NCI-H345 (cell line): ENCODE results near the gene RPRD1B.
A peak's percentile ranks its signal among the peaks of the same experiment; 100 is the strongest.

Experiments
- DNase-seq: peaks from one replicate; lab custom pipeline; 2025; lab: John Stamatoyannopoulos, UW

The RPRD1B gene

DNA sequence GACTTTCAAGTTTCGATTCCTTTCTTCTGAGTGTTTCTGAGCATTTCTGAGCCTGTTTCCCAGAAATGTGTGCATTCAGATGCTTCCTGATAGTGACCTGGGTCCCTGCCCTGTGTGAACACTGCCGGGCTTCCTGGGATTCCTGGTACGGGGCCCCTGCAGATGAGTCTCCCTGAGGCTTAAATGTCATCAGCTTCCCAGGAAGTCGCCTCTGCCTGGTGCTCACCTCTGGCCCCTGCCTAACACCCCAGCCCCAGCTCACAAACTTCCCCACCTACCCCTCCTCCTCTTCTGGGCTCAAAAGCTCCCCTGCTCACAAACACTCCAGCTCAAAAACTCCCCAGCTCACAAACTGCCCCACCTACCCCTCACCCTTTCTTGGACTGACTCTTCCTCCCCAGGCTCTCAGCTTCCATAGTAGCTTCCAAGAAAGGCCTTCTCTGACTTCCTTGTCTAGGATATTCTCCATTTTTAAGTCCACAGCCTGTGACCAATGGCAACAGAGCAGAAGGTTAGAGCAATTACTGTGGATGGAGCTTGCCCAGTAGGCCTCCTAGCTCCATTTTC is 89.6 kb downstream of the RPRD1B start:
- no peak for DNase-seq

GRCh38 chr20:38125157-38126056 is 91.9 kb downstream of the RPRD1B start:
- DNase-seq, result peak; percentile 95

GRCh38 chr20:38126146-38126921 is 92.8 kb downstream of the RPRD1B start:
- DNase-seq, result no peak

DNA sequence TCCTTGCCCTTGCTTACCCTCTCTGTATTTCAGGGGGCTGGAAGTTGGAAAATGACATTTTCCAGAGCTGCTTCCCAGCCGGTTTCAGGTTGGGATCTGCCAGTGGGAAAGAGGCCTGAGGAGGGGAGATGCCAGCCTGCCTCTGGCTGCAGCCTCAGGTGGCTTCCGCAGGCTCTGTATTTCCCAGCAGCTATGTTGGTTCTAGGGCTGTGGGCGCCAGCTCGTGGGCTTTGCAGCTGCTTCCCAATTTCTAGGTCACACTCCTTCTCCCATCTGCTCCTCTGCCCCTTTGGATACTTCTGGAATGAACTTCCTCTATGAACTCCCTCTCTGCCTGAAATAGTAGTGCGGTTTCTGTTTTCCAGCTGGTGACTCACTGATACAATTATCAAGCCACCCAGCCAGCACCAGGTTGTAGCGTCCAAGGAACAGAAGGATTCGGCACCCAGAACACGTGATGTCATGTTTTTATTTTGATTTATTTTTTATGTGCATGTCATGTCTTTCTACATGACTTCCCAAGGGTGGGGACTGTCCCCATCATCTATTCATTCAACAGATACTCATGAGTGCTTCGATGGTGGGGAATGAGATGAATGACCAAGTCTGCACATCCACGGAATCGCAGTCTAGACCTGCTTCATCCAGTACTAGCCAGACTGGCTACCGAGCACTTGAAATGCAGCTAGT is 93.5 kb downstream of the RPRD1B start:
- DNase-seq, result no peak

DNA sequence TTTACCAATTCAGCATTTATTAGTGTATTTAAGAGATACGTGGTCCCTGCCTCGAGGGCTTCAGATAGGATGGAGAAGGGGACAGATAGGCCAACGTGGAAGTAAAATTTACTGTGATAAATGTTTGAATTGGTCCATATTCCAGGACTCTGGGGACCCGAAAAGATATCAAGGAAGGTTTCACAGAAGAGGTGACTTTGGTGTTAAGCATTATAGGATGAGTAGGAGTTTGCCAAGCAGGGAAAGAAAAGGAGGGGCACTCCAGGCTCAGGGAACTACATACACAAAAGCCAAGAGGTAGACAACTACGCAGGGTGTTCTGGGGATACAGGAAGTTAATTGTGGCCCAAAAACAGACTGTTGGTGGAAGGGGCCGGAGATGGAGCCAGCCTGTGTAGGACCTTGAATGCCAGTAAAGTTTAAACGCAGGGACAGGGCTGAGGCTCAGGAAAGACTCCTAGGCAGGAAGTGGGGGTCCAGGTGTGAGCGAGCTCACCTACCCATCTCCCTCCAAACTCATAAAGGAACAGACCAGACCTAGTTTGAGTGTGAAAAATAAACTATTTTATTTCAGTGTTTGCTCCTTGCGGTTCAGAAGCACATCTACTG is 94.5 kb downstream of the RPRD1B start:
- no peak for DNase-seq

DNA sequence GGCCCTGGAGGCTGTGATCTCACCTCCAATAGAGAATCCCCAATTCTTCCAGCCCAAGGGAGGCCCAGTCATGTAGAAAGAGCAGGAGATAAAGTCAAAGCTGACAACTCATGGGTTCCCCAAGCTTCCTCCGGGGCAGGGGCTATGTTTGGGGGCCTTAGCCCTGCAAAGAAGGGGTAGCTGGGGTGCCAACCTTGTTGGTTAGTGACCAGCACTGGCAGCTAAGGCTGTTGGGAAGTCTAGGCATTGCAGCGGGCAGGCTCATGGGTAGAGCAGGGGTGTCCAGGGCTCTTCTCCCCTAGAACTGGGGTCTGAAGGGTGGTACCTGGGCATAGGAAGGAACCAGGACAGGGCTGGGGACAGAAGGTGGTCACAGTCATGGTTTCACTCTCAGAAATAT is 95.1 kb downstream of the RPRD1B start:
- no peak for DNase-seq

- no peak for DNase-seq
Measured at GRCh38 chr20:38129248-38129865, 95.8 kb downstream of the RPRD1B start.

- no peak for DNase-seq
Measured at GRCh38 chr20:38129893-38130609, 96.5 kb downstream of the RPRD1B start.

- no peak for DNase-seq
Measured at GRCh38 chr20:38130687-38131587, 97.4 kb downstream of the RPRD1B start.

DNA sequence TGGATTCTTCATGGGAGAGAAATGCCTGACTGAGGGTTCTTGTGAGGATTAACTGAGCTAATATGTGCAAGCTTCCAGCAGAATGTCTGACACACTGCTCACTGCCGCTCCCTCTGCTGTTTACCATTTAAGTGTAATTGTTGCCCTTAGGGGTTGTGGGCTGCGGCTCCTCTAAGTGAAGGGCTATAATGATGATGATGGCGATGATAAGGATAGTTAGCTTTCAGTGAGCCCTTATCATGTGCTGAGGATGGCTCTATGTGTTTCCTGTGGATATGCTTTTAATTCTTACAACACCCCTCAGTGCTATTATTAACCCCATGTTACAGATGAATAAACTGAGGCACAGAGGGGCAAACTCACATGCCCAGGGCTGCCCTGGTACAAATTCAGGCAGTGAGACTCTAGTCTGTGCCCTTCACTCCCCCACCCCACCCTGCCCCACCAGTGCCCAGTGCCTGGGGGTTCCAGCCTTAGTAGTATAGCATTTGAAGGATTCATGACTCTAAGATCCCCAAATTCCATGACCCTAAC is 98.1 kb downstream of the RPRD1B start:
- DNase-seq, result no peak

- no peak for DNase-seq
Measured at GRCh38 chr20:38132156-38132909, 98.8 kb downstream of the RPRD1B start.

DNA sequence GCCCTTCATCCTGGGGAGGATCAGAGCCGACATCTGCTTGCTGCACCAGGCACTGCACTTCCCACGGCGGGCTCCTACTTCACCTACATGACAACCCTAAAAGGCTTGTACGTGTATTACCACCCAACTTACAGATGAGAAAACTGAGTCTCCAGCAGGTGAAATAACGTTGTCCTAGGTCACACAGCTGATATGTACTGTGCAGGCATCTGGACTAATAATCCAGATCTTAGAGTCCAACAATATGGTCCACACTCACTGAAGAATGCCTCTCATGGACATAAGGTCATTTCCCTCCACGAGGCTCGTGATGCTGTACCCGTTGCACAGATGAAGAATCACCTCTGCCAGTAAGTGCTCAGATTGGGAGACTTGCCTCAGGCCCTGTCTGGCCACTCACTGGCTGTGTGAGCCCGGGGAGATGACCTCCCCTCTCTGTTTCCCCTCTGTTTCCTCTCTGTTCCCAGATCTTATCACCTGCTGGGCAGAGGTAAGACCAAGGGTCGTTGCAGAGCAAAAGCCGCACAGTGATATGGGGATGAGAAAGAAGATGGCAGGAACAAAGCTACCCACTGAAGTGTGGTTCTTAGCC is 99.5 kb downstream of the RPRD1B start:
- DNase-seq, result no peak

DNA sequence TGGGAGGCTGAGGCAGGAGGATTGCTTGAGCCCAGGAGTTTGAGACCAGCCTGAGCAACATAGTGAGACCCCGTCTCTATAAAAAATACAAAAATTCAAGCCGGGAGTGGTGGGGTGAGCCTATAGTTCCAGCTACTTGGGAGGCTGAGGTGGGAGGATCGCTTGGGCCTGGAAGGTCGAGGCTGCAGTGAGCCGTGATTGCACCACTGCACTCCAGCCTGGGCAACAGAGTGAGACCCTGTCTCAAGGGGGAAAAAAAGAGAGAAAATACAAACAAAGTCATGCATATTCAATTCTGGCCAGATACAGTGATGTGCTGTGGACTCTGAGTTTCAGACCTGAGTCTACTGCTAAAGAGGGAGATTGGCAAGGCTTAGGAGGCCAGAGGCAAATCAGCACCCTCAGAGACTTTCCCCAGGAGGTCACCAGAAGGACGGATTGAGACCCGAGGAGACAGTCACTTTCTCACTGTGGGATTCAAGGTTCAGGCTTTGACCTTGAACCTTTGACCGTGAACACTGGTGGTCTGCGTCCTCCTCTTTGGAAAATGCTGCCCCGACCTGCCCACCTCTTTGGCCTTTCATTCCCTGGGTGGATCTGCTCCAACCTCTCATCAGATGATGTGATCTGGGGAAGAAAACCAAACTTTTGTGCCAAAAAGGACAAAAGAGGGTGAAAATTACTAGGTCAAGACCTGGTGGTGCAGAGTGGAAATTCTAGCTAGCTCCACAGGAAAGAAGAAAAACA is 100.3 kb downstream of the RPRD1B start:
- no peak for DNase-seq

DNA sequence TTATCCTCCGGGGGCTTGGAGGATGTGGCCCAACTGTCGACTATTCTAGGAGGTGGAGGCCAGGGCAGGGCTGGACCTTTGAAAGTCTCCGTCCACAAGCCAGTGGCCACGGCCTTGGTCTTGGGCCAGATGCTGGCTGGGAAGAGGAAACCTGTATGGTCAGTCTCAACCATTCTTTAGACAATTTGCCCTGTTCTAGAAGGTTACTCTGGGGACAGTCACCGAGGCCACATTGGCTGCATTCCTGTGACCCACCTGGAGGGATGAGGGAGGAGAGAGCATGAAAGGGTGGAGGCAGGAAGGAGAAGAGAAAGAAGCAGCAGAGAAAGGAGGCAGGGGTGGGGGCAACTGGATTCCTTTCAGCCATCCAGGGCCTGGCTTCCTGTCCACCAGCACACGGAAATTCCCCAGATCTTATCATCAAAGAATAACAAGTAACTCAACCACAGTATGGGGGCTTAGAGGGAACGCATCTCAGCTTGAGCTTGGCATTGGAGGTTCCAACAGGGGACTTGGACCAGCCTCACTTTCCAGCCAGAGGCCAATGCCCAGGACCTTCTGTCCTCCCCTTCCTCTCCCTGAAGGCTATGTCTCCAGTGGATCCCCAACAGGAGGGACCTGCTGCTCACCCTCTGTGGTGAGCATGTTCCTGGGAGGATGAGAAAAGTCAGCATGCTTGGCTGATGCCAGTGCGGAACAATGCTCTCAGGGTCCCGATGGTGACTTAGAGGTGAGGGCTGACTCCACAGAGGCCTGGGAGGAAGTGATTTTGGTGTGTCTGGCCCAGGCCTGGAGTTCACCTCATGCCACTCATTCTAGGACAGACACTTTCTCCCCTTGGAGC is 101.1 kb downstream of the RPRD1B start:
- DNase-seq, result no peak

DNA sequence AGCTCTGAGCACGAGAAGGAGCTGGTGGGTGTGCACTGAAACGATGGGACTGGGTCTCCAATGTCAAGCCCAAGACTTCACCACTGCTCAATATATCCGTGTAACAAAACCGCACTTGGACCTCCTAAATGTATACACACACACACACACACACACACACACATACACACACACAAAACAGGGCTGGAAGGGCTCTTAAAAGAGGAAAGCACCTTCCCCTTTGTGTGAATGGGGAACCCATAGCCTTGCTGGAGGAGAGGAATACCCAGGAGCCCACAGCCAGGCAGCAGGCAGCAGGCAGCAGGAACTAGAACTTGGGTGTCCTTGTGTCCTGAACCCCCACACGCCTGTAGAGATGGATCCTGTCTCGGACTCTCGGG is 101.7 kb downstream of the RPRD1B start:
- no peak for DNase-seq

DNA sequence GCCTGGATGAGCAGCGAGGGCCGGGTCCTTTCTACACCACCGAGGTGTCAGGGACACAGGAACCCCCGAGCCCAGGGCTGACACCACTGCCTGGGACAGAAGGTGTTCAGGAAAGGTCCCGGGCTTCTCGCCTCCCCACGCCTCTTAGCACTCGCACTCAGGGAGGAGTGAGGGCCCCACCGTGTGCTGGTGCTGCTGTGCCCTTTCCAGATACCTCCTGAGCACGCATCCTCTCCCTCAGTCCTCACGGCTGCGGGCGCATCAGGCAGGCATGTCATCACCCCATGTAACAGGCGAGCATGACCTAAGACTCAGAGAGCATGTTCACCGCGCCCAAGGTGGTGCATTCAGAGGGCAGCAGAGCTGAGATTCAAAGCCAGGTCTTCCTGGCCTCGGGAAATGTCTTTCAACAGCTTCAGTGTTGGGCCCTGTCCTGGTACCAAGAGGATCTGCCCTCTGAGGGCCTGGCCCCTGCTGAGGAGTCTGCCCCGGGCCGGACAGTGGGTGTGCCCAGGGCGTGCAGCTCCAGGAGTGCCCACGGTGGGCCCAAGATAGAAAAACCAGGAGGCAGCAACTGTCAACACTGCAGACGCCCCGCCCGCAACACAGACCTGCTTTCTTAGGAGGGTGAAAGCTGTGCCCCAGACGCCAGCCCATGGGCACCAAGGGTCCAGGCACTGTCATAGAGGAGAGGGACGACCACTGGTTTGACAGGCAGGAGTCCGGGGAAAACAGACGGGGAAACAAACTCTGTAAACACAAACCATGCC is 102.3 kb downstream of the RPRD1B start:
- no peak for DNase-seq
